ENCODE measurements around the gene SDR42E2.
A peak's percentile ranks its signal among the peaks of the same experiment; 100 is the strongest.
"Not testable (repeated sequence)": the region's sequence is repeated elsewhere in the genome, so short reads cannot be mapped to it uniquely, and the experiment has no call there.

SDR42E2 gene

DNA sequence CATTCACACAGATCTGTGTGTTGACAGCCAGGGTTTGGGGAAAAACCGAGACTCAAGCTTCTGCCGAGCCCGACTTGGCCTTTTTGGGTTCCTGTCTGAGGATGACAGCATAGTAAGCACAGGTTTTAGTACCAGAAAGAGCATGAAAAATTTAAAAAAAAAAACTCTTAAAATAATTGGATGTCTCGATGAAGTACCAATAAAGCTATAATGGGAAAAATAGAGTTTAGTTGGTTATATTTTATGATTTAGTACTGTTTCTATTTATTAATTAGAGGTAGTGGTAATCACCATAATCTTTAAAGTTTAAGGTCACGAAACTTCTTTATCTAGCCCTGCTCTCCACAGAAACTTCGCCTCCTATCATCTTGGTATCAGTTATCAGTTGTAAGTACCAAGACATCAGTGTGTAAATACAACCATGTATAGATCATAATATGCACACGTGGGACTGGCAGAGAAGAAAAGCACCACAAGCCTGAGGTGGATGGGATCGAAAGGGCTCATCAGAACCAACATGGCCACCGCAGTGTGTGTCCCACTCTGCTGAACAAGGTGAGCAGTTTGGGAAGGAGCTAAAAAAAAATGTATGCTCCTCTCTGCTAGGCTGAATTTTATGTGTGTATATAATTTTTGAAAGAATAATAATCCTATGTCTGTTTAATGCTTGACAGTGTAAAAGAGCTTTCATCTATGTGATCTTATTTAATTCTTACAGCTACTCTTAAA, 29.4 kb downstream of the SDR42E2 start:
- DNase-seq (ENCODE audit: low read depth): no peak

DNA sequence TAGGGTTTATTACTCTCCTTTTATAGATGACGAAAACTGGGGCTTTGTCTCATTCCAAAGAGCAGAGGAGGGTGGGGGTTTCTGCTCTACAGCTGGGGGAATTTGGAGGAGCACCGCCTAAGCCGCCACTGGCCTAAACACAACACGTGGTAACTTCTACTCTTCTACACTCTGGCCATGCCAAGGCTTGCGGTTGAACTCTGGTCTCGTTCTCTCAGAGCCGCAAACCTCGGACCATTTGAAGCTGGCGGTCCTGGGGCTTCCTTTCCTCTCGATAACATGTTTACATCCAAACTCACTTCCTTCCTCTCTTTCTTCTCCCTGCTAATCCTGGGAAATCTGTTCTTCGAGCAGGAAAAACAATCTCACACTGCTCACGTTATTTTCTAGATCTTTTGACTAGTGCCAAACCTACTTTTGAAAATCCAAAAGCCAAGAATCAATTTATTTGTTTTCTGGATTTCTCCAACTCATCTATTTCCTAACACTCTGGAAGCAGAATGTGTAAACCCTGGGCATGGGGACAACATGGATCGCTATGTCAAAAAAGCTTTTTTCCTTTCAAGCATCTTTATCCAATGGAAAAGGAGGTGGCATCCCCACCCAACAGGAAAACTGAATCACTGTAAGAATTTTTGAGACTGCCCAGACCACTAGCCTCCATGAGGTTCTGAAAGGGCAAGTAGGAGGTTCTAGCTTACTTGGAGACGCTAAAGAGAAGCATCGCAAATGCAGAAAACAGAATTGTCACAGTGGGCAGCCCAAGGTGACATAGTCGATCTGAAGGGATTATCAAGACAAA, 30.2 kb downstream of the SDR42E2 start:
- DNase-seq (ENCODE audit: low read depth): peak; percentile 93

DNA sequence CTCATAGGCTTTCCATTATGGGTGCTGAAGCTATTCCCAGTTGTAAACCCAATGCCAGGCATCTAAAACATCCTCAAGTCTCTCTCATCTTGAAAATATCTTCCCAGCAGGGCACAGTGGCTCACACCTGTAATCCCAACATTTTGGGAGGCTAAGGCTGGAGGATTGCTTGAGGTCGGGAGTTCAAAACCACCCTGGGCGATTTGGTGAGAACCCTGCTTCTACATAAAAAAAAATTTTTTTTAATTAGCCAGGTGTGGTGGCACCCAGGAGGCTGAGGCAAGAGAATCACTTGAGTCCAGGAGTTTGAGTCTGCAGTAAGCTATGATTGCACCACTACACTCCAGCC, 30.7 kb downstream of the SDR42E2 start:
- no peak for DNase-seq (ENCODE audit: low read depth)

DNA sequence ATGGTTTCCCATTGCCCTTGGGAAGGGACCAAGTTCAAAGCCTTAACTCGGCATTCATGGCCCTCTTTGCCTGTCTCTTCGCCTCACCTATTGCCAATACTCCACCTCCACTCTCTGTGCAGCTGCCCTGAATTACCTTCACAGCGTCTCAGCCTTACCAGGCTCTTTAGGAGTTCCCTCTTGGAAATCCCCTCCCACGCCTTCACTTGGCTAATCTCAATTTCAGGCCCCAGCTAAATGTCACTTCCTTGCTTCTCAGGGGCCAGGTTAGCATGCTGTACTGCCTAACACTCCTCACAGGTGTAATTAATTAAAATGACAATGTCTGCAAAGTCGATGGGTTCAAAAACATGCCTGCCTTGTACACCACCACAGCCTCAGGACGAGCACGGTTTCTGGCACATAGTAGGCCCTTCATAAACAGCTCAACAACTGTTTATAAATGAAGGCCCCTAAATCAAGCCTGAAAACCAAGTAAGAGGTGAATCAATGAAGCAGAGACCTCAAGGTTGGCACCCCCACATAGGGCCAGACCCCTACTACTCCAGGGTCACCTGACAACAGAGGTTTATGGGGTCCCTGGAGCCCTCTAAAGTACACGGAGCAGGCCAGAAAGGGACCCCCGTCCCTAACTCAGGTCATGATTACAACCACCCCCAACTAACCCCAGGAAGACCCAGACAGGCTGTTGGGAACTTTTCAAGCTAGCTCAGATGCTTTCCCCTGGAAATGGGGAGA, 32.6 kb downstream of the SDR42E2 start:
- DNase-seq (ENCODE audit: low read depth): no peak

DNA sequence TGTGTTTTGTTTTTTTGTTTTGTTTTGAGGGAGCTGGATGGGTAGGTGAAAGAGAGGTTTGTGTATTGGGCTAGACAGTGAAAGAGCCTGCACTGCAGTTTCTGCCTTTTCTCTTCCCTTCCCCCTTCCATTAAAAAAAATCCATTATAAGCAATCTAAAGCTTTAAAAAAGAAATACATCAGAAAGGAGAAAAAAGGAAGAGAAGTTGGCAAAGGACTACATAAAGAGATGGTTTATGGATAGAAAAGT, 33.1 kb downstream of the SDR42E2 start:
- DNase-seq (ENCODE audit: low read depth): no peak

DNA sequence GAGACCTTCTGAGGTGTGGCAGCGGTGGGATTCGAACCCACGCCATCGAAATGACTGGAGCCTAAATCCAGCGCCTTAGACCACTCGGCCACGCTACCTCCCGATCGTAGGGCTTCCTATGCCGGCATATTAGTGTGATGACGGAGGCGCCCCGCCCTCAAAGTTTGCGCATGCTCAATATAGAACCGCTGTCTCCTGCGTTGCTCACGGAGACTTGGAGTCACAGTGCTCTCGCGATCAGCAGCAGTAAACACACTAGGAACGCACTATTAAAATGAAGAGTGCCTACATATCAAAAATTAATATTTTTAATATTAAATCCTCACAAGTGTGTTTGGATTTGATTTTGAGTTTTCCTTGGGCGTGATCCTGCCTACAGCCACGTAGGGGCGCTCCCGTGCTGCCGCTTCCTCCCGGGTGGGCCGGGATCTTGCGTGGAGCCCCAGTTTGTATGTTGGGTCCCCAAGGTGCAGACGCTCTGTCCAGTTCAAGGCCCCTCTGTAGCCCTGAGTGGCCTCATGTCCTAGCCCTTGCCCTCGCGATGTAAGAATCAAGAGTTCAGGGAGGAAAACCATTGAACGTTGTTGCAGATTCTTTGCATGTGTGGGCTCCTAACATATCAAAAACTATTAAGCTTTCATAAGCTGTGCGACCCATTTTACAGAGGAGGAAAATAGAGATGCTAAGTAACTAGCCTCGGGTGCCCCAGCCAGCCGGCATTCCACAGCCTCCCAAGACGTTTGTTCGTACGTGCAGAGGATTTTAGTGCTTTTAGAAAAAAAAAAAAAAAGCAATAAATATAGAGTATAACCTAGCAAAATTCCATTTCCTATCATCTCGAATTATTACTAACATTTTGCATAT, 33.6 kb downstream of the SDR42E2 start:
- DNase-seq (ENCODE audit: low read depth): peak; percentile 78

DNA sequence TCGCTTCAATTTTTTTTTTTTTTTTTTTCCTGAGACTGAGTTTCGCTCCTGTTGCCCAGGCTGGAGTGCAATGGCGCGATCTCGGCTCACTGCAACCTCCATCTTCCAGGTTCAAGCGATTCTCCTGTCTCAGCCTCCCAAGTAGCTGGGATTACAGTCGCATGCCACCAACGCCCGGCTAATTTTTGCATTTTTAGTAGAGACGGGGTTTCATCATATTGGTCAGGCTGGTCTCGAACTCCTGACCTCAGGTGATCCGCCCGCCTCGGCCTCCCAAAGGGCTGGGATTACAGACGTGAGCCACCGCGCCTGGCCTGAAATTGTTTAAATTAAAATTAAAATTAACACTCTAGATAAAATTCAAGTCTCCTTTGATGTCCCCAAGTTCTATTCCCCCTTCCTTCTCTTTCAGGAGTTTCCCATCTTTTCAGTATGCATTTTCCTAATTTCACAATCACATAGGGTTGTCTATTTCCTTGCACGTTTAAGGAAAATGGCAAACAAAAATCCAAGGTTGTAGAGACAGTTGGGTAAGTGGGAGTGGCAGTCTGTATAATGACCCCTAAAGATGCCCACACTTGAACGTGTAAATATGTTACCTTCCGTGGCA, 34.4 kb downstream of the SDR42E2 start:
- not testable (repeated sequence) for DNase-seq (ENCODE audit: low read depth)

DNA sequence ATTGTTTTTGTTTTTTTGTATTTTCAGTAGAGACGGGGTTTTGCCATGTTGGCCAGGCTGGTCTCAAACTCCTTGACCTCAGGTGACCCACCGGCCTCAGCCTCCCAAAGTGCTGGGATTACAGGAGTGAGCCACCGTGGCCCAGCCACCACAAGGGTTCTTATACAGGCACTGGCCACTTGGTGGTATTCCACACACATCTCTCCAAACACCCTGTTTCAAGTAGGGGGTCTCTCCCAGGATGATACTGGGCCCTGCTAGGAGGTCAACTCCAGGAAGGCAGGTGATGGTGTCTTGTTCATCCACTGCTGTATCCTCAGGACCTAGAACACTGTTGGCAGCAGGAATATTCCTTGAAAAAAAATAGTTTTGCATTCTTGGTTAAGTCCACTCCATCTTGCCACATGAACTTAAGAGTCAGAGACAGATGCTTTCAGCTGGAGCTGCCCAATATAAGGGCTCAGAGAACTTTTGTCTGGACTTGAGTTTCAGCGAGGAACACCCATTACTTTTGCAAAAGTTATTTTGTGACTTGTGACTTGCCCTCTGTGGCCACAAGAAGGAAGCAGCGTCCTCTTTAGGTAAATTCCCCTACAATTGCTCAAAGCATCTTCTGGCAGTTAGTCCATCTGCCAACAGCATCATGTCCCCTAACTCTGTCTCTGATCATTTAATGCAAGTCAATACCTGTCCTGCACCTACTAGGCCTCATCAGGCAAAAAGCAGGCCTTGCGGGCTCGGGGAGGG, 36.4 kb downstream of the SDR42E2 start:
- peak; percentile 47 for DNase-seq (ENCODE audit: low read depth)

DNA sequence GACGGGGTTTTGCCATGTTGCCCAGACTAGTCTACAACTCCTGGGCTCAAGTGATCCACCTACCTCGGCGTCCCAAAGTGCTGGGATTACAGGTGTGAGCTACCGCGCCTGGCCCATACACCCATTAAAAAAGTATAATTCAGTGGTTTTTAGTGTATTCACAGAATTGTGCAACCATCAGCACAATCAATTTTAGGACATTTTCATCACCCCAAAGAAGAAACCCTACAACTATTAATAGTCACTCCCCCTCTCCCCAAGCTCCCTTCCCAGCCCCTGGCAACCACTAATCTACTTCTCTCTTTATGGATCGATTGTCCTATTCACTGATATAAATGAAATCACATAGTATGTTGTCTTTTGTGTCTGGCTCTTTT, 39.9 kb downstream of the SDR42E2 start:
- DNase-seq (ENCODE audit: low read depth): no peak

DNA sequence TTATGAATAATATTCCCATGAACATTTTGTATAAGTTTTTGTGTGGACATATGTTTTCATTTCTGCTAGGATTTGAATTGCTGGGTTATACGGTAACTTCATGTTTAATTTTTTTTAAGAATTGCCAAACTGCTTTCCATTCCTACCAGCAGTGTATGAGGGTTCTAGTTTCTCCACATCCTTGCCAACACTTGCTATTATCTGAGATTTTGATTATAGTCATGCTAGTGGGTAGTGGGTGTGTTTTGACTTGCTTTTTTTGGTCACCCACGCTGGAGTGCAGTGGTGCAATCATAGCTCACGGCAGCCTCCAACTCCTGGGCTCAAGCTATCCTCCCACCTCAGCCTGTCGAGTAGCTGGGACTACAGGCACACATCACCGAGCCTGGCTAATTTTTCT, 40.8 kb downstream of the SDR42E2 start:
- no peak for DNase-seq (ENCODE audit: low read depth)

DNA sequence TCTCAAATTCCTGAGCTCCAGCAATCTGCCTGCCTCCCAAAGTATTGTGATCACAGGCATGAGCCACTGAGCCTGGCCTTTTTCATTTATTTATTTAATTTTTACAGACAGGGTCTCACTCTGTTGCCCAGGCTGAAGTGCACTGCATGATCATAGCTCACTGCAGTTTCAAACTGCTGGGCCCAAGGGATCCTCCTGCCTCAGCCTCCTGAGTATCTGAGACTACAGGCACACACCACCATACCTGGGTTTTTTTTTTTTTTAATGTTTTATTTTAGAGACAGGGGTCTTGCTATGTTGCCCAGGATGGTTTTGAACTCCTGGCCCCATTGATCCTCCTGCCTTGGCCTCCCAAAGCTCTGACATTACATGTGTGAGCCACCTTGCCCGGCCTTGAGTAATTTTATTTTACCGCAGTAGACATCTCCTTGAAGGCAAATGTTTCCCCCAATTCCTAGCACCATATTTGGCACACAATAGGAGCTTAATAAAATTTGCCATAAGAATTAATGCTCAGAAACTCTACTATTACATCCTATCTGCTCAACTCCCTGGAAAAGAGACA, 41.9 kb downstream of the SDR42E2 start:
- DNase-seq (ENCODE audit: low read depth): no peak

DNA sequence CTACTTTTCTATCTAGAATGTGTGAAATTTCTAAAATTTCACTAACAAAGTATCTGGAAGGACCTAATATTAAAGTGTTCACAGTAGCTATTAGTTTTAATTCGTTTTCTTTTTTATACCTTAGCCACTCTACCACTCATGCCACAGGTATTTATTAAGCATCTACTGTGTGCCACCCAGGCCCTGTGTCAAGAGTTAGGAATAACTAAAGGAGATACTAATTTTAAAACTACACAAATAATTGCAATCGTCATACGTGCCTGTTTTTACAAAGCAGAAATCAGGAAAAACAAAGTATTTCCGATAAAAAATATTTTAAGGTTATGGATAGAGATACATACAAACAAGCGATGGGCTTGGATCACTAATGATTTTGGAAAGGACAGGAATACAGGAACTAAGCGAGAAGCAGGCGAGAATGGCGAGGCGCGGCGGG, 43.3 kb downstream of the SDR42E2 start:
- DNase-seq (ENCODE audit: low read depth): no peak

DNA sequence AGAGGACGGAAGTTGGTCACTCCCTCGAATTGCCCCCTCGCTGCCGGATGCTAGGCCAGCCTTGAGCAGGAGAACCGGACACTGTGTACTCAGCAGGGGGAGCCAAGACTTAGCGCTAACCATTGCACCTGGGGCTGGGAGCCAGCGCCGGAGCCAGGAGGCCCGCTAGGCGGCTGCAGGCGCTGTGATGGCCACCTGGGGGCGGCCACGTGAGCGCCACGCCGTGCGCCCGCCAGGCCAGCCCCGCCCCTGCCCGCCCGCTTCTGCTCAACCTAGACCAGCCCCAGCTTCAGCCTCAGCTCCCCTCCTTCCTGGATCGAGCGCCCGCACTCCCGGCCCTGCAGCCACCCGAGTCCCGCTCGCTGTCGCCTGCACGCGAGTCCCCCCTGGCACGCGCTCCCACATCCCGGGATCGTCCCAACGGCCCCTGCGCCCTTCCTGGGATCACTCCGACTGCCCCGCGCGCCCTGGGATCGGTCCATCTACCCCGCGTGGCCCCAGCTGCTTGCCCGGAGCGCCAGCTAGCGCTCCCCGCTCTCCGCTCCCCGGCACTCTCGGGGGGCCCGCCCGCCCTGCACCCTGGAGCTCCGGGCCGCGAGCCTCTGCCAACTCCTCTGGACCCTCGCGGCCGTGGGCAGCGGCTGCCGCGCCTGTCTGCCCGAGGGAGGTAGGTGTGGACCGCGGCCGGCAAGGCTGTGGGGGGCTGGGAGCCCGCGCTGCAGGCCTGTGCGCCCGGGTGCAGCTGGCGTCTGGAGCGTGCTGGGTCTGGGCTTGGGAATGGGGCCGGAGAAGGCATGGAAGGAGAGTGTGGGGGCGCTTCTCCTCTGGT, 43.9 kb downstream of the SDR42E2 start, which contains the start of gene EEF2K:
EEF2K (plus strand) TSS at position 266 of the 829 bp plus-strand sequence. CDS start 19,452 bp downstream, outside the sequence.
- peak; percentile 95 for DNase-seq (ENCODE audit: low read depth)

DNA sequence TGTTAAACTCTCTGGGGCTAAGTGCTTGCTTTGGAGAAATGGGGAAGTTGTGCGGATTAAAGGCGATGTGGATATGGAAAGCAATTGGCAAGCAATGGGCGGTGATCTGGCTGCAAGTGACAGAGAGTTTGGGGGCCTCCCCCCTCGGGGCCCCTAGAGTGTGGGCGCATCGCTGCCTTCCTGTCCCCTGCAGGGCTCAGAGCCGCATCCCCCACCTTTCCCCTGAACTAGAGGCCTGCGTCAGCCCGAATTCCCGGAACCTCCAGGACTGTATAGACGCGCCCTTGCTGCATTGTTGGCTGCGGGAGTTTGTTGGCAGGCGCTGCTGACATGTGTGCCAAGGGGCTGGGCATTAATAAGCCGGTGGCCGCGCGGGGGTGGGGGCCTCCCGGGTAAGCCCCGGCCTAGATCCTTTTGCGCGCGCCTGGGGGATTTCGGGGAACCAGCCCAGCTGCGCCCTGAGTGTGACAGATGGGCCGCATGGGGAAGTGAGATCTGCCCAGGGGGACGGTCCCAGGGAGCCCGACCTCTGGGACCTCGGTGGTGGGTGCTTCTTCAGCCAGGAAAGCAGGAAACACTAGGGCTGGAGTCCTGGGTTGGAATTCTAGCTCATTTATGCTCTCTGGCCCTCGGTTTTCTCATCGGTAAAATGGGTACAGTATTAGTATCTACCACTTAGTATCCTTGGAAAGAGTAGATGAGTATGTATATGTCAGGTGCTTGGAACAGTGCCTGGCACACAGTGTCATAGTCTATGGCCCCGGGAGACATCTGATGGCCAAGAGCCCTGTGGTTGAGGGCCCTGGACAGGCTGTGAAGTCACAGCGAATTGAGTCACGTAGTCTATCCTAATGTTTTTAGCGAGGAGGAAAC, 44.8 kb downstream of the SDR42E2 start:
- peak; percentile 71 for DNase-seq (ENCODE audit: low read depth)

DNA sequence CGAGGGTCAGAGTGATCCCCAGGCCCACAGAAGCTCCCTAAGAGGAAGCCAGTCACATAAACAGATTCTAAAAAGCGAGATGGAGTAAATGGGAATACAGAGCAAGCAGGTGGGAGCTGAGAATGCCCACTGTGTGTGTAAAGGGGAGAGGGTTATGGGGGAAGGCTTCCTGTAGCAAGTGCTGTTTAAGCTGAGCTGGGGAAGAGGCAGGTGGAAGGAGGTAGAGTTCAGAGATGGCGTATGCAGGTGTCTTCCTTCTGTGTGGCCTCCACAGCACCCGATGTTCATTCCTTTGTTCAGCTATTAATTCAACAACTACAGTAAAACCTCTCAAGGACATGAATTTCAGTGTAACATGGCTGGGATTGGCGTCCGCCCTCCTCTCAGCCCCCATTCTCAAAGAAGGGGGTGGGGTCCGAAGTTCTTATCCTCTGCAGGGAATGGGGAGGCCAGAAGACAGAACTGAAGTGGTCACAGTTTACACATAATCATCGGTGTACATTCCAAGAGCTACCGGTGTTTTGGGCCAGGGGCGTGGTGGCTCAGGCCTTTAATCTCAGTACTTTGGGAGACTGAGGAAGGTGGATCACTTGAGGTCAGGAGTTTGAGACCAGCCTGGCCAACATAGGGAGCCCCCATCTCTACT, 45.5 kb downstream of the SDR42E2 start:
- DNase-seq (ENCODE audit: low read depth): no peak

DNA sequence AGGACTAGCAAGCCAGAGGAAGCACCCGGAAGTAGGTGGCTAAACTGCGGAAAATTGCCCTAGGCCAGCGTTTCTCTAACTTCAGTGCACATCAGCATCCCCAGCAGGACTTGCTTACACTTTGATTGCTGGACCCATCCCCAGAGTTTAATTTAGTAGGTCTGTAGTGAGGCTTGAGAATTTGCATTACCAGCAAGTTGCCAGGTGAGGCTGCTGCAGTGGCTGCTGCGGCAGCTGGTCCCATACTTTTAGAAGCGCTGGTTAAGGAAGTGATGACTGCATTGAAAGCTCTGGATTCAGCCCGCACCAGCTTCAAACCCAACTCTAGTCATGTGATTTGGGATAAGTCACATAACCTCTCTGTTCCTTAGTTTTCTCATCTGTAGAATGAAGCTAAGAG, 48.0 kb downstream of the SDR42E2 start:
- DNase-seq (ENCODE audit: low read depth): no peak

DNA sequence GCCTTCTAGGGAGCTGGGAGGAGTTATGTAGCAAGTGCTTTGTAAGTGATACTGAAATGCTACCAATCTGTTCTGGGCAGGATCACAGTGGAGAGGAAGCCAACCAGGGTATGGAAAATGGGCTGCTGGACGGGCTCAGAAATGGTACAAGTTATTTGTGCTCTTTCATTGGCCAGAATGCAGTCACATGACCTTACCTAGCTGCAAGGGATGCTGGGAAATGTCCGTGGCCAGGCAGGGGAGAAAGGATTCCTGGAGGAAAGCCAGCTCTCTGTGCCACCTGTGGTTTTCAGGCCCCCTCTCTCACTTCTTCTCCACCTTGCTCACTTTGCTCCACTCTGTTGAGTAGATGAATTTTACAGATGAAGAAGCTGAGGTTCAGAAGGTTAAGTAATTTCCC, 48.5 kb downstream of the SDR42E2 start:
- DNase-seq (ENCODE audit: low read depth): no peak

DNA sequence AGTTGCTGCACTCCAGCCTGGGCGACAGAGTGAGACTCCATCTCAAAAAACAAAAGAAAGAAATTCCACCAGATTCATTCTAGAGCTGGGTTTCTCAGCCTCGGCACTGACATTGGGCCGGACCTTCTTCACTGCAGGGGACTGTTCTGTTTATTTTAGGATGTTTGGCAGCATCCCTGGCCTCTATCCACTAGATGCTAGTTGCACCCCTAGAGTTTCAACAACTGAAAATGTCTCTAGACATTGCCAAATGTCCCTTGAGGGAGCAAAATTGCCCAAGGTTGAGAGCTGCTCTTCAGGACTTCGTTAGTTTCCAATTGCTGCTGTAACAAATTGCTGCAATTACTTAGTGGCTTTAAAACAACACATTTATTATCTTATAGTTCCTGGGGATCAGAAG, 50.9 kb downstream of the SDR42E2 start:
- peak; percentile 75 for DNase-seq (ENCODE audit: low read depth)
